Left ventricle myocardium inferior (tissue), 1 donor: ENCODE data around the gene SETD6. TPM values are rescaled to one million over a fixed set of nuclear protein-coding genes. Genes with fewer than 3 reads are reported as not detected.
"Not testable (repeated sequence)": the region's sequence is repeated elsewhere in the genome, so short reads cannot be mapped to it uniquely, and the experiment has no call there.

ENCODE experiments used
- DNase-seq: peaks from one replicate; pipeline ENCODE4 v3.0.0-alpha.2; 2020
- H3K27ac ChIP-seq: fragments of 200-600 bp; replicated peaks from 2 replicates; pipeline ENCODE4 v1.8.0; 2021
- H3K27me3 ChIP-seq: fragments of 200-600 bp; 2 replicates; pipeline ENCODE4 v1.8.0; 2021; ENCODE audit warnings: low read depth
- H3K36me3 ChIP-seq: fragments of 200-600 bp; 2 replicates; pipeline ENCODE4 v1.8.0; 2021
- H3K4me1 ChIP-seq: fragments of 200-600 bp; 2 replicates; pipeline ENCODE4 v1.8.0; 2021
- H3K4me3 ChIP-seq: fragments of 200-600 bp; 2 replicates; pipeline ENCODE4 v1.8.0; 2021; ENCODE audit warnings: mild to moderate bottlenecking, moderate library complexity
- H3K9me3 ChIP-seq: fragments of 200-600 bp; replicated peaks from 2 replicates; pipeline ENCODE4 v1.8.0; 2021
- CTCF ChIP-seq: fragments of 200-600 bp; IDR thresholded peaks from 2 replicates; pipeline ENCODE4 v1.8.0; 2021; ENCODE audit warnings: antibody characterized with exemption, mild to moderate bottlenecking, borderline replicate concordance
- intact Hi-C: fragments of 100-400 bp; cut with micrococcal nuclease; formaldehyde crosslinking; loops from one replicate; pipeline ENCODE4 v1.11.0; 2022
- total RNA-seq: library from RNA; stranded (reverse); fragmentation: NEBNext Ultra II Directional; extraction: Animal tissue kit (Norgen Biotek cat#: 25700); gene quantifications from one replicate; pipeline ENCODE4 v1.2.1, GENCODE V29; 2021
- donor health status: DM: no; HTN: yes; CAD: no; lungs with severe emphysema.

The SETD6 gene
- total RNA-seq, 1 donor from 2014 or later: 16.8 TPM

DNA sequence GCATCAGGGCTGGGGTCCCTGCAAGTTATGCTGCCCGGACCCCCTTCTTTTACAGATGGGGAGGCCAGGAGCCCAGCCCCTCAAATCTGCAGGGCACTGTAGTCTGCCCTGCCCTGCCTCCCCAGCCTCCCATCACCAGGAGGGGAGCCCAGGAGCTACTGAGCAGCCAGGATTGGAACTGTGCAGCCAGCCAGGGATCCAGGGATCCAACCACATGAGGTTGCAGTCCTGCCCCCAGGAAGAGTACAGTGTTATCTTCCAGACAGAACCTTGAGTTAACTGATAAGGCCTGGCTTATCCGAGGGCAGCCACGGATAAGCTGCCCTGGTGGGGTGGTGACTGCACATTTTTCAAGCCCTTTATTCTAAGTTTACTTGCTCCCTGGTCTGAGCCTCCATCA, 26.8 kb upstream of the SETD6 start:
- H3K27ac ChIP-seq: peak overlapping the region; percentile 86
- intact Hi-C loops: loop anchor here (5.0 kb wide), 1 partner anchor 151 kb away; no protein-coding TSS in a partner anchor
- H3K4me1 ChIP-seq: peaks cover 69% of the 10 kb centered on the region

DNA sequence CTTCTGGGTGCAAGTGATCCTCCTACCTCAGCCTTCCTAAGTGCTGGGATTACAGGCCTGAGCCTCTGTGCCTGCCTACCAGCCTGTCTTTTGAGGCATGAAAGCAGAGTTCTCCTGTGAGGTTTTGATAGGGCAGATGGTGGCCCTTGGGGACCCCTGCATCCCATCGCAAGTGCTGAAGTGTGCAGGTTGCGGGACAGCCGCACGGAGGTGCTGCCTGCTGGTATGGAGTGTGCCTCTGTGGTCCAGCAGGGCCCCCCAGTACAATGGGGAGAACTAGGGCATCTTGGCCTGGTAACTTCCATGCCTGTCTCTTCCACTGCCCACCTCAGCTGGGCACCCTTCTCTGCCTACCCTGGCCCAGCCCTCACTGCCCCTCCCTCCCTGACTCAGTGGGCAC, 25.3 kb upstream of the SETD6 start:
- H3K9me3 ChIP-seq: no peaks in the 10 kb centered on the region
- no peak overlapping the region for H3K4me3 ChIP-seq
- no peak for TF ChIP-seq CTCF
- intact Hi-C loops: no loop called here
- no peak for DNase-seq
- no peaks in the 10 kb centered on the region for H3K27me3 ChIP-seq
- peaks cover 14% of the 10 kb centered on the region for H3K36me3 ChIP-seq
- peaks cover 69% of the 10 kb centered on the region for H3K4me1 ChIP-seq
- peak overlapping the region; percentile 16 for H3K27ac ChIP-seq

More for the DNA sequence above, 26.8 kb upstream of the SETD6 start:
- TF ChIP-seq CTCF: no peak
- Histone ChIP-seq H3K27me3 (no peaks in the 10 kb centered on the region), H3K4me3 (no peak overlapping the region), H3K36me3 (peaks cover 8% of the 10 kb centered on the region), H3K9me3 (no peaks in the 10 kb centered on the region)
- DNase-seq: no peak

DNA sequence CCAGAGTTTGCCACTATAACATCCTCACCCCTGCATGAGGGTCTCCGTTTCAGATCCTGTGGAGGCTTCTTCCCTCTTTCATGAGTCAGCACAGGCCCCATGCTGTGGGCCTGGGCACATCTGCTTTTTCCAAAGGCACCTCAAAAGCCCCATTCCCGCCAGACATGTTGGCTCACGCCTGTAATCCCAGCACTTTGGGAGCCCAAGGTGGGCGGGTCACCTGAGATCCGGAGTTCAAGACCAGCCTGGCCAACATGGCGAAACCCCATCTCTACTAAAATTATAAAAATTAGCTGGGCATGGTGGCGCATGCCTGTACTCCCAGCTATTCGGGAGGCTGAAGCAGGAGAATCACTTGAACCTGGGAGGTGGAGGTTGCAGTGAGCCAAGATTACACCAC, 24.8 kb upstream of the SETD6 start:
- DNase-seq, H3K4me3 ChIP-seq, H3K9me3 ChIP-seq, intact Hi-C loops, H3K27me3 ChIP-seq: not testable (repeated sequence)
- Histone ChIP-seq H3K4me1 (peaks cover 69% of the 10 kb centered on the region), H3K27ac (peak overlapping the region; percentile 16), H3K36me3 (peaks cover 14% of the 10 kb centered on the region)

GRCh38 chr16:58492066-58492465, 23.3 kb upstream of the SETD6 start:
- TF ChIP-seq CTCF: no peak
- peak overlapping the region; percentile 27 for H3K27ac ChIP-seq

DNA sequence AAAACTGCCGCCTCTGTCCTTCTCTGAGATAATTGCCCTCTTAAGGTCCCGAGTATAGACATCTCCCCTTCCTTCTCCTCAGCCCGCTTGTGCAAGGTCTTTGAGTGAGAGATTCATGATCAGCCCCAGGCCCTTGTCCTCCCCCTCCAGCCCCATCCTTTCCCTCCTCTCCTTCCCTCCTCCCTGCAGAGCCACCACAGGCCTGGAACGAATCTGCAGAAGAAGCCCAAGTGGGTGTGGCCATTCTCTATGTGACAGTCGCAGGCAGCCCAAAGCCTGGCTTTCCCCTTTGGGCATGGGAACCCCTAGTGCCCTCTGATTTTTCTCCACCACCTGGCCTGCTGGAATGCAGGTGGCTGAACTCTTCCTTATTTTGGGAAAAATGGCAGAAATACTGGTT, 22.6 kb upstream of the SETD6 start:
- Histone ChIP-seq H3K4me3 (no peak overlapping the region), H3K9me3 (no peaks in the 10 kb centered on the region), H3K27me3 (no peaks in the 10 kb centered on the region), H3K36me3 (peaks cover 14% of the 10 kb centered on the region), H3K27ac (peak overlapping the region; percentile 83), H3K4me1 (peaks cover 71% of the 10 kb centered on the region)
- intact Hi-C loops: no loop called here
- DNase-seq: no peak
- TF ChIP-seq CTCF: no peak

More at GRCh38 chr16:58492066-58492465, 23.3 kb upstream of the SETD6 start:
- Histone ChIP-seq H3K36me3 (peaks cover 14% of the 10 kb centered on the region), H3K4me1 (peaks cover 71% of the 10 kb centered on the region), H3K4me3 (no peak overlapping the region), H3K27me3 (no peaks in the 10 kb centered on the region), H3K9me3 (no peaks in the 10 kb centered on the region)
- intact Hi-C loops: no loop called here
- DNase-seq: no peak

GRCh38 chr16:58493756-58494431, 21.4 kb upstream of the SETD6 start:
- H3K27me3 ChIP-seq: no peaks in the 10 kb centered on the region
- peaks cover 62% of the 10 kb centered on the region for H3K4me1 ChIP-seq
- H3K4me3 ChIP-seq: no peak overlapping the region
- no peak for DNase-seq
- H3K27ac ChIP-seq: peak overlapping the region; percentile 83
- intact Hi-C loops: no loop called here
- H3K9me3 ChIP-seq: no peaks in the 10 kb centered on the region
- no peak for TF ChIP-seq CTCF
- H3K36me3 ChIP-seq: peaks cover 14% of the 10 kb centered on the region
